ENCODE measurements around the gene SGK1.

The SGK1 gene

DNA sequence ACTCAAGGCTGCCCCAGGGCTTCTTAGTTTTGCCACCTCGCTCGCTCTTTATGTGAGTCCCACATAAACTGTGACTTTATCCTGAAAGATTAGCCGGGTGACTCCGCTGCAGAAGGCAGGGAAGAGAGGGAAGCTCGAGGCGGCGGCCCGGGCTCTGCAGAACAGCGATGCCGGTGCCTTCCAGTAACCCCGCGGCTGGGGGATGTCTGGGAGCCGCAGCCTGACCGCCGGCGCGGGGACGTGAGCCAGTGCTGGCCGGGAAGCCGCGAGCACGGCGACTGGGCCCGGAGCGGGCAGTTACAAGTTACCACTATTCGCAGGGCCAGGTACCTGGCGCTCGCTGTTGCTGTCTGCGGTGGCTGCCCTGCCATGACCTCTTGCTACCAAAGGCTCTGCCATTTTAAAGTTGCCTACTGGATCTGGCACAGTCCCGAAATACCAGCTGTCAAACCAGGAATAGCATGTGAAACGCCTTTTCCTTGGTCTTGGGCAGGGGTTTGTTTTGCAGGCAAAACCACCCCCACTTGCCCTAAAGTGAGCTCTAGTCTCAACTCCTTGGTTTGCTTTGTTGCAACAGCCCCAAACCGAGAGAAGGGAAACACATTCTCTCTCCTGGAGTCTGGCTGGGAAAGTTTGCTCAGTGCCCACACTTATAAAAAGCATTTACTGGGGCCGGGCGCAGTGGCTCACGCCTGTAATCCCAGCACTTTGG is 141.5 kb downstream of the SGK1 start:
- no peak for TF ChIP-seq LEF1 (IDR thresholded peaks at IDR 0.05; ENCODE audit: borderline replicate concordance)
- no peak for TF ChIP-seq ARNT (IDR thresholded peaks at IDR 0.05)
- TF ChIP-seq TARDBP (IDR thresholded peaks at IDR 0.05): no peak
- TF ChIP-seq ZNF384 (IDR thresholded peaks at IDR 0.05): no peak
- no peak for TF ChIP-seq ELF4 (IDR thresholded peaks at IDR 0.05)
- TF ChIP-seq, protein P1, sequence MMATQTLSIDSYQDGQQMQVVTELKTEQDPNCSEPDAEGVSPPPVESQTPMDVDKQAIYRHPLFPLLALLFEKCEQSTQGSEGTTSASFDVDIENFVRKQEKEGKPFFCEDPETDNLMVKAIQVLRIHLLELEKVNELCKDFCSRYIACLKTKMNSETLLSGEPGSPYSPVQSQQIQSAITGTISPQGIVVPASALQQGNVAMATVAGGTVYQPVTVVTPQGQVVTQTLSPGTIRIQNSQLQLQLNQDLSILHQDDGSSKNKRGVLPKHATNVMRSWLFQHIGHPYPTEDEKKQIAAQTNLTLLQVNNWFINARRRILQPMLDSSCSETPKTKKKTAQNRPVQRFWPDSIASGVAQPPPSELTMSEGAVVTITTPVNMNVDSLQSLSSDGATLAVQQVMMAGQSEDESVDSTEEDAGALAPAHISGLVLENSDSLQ (IDR thresholded peaks at IDR 0.05): no peak
- TF ChIP-seq L3MBTL2 (conservative IDR thresholded peaks at IDR 0.05): no peak
- TF ChIP-seq NFRKB (IDR thresholded peaks at IDR 0.05): no peak
- no peak for TF ChIP-seq FOXK2 (IDR thresholded peaks at IDR 0.05)
- ChIA-PET CTCF (interaction anchor here (1.0 to 1.4 kb wide), 2 partner anchors 465 to 647 kb away, joined by 3 to 7 read pairs; no protein-coding TSS in a partner anchor), POLR2A (no interaction called here)
- DNase-seq (ENCODE audit: extremely low spot score): no peak

DNA sequence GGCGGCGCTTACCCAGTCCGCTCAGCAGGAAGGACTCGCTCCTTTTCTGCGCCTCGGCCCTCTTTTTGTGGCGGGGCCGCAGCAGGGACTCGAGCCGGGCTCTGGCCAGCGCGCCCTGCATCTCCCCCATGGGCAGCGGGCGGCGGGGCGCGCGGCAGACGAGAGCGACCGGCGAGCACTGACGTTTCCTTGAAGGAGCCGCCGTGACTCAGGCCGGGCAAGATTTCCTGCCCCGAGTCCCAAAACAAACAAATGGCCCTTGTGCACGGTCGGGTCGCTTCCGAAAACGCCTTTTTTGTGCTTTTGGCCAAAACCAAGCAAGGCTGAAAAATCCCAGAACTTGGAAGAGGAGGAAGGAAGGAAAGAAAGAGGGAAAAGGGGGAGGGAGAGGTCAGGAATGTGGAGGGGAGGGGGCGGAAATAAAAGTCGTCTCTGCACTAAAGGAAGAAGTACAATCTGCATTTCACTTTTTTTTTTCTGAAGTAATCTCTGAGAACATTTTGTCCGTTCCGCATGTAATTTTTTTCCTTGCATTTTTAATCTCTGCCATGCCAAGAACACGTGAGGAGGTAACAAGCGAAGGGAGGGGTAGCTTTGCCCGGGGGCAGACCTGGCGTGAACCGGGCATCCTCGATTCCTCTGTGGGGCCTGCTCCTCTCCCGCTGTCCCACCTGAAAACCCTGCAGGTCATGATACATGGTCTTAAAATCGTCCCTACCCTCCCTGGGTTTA is 142.2 kb downstream of the SGK1 start:
- DNase-seq (ENCODE audit: extremely low spot score): no peak
- no peak for TF ChIP-seq ELF4 (IDR thresholded peaks at IDR 0.05)
- no peak for TF ChIP-seq CTBP1 (IDR thresholded peaks at IDR 0.05; ENCODE audit: borderline replicate concordance)
- TF ChIP-seq L3MBTL2 (conservative IDR thresholded peaks at IDR 0.05): 0 out of 2 replicates have a peak, but pooled peaks have one; percentile 41
- TF ChIP-seq FOXK2 (IDR thresholded peaks at IDR 0.05): no peak
- CTCF ChIA-PET: no interaction called here
- POLR2A ChIA-PET: no interaction called here

DNA sequence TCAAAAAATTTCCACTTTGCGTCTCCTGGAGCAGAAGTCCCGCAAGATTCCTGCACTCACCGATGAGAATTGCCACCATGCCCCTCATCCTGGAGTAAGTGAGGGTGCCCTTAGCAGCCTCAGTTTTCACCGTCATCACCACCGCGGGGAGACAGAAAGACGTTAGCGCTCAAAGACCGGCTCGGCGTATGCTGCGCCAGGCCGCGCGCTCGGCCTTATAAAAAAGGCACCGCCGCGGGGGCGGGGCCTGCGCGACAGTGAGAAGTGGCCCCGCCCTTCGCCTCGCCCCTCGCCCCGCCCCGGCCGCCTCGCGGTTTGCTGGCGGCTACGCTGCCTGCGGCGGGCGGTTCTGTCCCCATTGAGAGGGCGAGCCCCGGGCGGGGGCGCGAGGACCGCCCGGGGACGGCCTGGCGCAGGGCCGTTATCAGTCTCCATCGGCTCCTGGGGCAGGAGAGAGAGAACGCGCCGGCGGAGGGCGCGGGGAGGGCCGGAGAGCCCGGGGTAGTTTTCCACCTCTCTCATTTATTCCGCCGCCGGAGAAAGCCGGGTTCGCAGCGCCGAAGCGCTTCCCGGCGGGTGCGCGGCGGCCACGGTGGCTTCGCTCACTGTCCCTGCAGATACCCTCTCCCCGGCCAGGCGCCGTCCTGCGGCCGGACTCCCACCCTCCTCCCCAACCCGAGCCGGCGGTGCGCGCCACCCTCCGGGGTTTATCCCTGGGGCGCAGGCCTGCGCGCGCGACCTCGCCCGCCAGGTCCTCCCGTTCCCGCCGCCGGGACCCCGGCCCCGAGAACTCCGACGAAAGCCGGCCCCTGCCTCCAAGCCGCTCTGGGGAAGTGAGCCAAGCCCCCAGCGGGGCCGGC is 143.0 kb downstream of the SGK1 start:
- TF ChIP-seq BHLHE40 (IDR thresholded peaks at IDR 0.05; ENCODE audit: borderline replicate concordance) (no peak), FOXA1 (IDR thresholded peaks at IDR 0.05) (no peak), FOXM1 (IDR thresholded peaks at IDR 0.05; ENCODE audit: borderline replicate concordance) (no peak), ZNF384 (IDR thresholded peaks at IDR 0.05) (no peak), TARDBP (IDR thresholded peaks at IDR 0.05) (no peak), LEF1 (IDR thresholded peaks at IDR 0.05; ENCODE audit: borderline replicate concordance) (no peak), HDGF (IDR thresholded peaks at IDR 0.05; ENCODE audit: borderline replicate concordance) (no peak), CTBP1 (IDR thresholded peaks at IDR 0.05; ENCODE audit: borderline replicate concordance) (no peak), SP1 (IDR thresholded peaks at IDR 0.05) (no peak), ARNT (IDR thresholded peaks at IDR 0.05) (no peak)
- TF ChIP-seq, protein P1 (IDR thresholded peaks at IDR 0.05): no peak
- POLR2A ChIA-PET: interaction anchor here (0.6 to 1.2 kb wide), 2 partner anchors 92 to 134 kb away, joined by 3 read pairs; no protein-coding TSS in a partner anchor
- peak; percentile 93 for DNase-seq (ENCODE audit: extremely low spot score)
- CTCF ChIA-PET: interaction anchor here (1.2 to 1.6 kb wide), 2 partner anchors 466 to 648 kb away, joined by 6 to 11 read pairs; no protein-coding TSS in a partner anchor

DNA sequence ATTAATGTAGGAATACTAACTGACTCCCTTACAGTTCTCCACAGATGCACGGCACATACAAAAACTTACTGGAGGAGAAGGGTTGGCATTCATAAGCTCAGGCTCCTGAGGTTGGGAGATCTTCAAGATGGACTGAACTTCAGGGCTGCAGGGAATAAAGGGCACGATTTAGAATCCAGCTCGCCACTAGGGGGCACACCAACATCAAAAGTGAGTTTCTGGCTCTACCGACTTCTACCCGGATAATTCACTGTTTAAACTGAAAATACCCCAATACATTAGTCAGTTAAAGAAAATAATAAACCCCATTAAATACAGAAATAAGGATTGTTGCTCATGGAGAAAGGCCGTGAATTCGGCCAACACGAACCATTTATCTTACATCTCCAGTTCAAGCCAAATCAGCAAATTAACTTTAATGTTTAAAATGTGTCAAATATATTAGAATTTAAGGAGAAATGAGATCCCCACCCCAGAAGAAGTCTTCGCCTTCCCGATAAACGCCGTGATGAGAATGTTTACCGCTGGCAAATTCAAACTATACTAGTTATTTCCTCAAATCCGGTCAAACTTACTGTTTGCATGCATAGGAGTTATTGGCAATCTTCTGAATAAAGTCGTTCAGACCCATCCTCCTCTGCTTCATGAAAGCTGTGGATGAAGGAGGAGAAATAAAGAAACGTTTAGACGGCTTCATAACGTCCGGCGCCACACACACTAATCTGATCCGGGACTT is 143.8 kb downstream of the SGK1 start:
- DNase-seq (ENCODE audit: extremely low spot score): peak; percentile 72
- ChIA-PET CTCF (interaction anchor here (0.6 to 1.6 kb wide), 7 partner anchors 174 to 649 kb away, joined by 3 to 11 read pairs (median 3); no protein-coding TSS in a partner anchor), POLR2A (interaction anchor here (0.6 to 1.2 kb wide), 3 partner anchors 93 to 766 kb away, joined by 3 to 4 read pairs (median 3); no protein-coding TSS in a partner anchor)
- TF ChIP-seq FOXA1 (IDR thresholded peaks at IDR 0.05) (no peak), ELF4 (IDR thresholded peaks at IDR 0.05) (no peak), L3MBTL2 (conservative IDR thresholded peaks at IDR 0.05) (no peak), SP1 (IDR thresholded peaks at IDR 0.05) (no peak), CTBP1 (IDR thresholded peaks at IDR 0.05; ENCODE audit: borderline replicate concordance) (no peak)

DNA sequence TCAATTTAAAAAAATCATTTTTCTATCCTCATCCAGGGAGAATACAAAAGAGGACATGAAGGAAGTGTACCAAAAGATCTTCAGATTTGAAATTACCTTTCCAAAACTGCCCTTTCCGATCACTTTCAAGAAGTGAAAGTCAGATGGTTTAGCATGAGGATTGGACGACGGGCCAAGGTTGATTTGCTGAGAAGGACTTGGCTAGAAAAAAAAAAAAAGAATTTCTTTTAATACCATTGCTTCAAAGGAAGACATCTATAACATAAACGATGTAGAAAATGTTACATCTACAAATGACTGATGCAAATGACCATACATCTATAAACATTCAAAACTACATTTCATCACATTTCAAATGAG is 144.6 kb downstream of the SGK1 start:
- CTCF ChIA-PET: interaction anchor here (0.6 to 1.6 kb wide), 7 partner anchors 175 to 650 kb away, joined by 3 to 11 read pairs (median 3); no protein-coding TSS in a partner anchor
- DNase-seq (ENCODE audit: extremely low spot score): no peak
- POLR2A ChIA-PET: interaction anchor here (1.2 kb wide), 1 partner anchor 136 kb away, joined by 3 read pairs; no protein-coding TSS in a partner anchor

DNA sequence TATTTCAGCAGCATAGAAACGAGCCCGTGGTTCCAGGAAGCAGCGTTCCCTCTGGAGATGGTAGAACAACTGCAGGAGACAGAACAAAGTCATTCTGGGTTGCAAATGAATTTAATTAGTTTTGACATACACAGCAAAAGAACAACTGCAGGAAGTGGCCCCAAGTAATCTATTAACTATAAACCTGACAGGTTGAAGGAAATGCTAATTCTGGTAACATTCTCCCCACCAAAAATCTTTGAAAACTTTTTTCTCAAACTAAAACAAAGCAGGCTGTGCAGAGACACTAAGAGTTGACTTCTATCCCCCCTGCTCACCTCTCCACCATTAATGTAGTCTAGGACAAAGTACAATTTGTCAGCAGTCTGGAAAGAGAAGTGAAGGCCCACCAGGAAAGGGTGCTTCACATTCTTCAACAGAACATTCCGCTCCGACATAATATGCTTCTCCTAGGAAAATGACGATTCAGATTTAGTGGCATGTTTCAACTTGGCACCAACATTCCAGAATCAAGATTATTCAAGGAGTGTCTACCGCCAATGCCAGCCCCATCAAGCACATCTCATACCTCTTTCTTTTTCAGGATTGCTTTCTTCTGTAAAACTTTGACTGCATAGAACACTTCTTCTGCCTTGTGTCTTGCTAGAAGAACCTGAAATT is 145.1 kb downstream of the SGK1 start:
- DNase-seq (ENCODE audit: extremely low spot score): no peak
- no peak for TF ChIP-seq ZNF384 (IDR thresholded peaks at IDR 0.05)
- TF ChIP-seq, protein P1 (IDR thresholded peaks at IDR 0.05): no peak
- no peak for TF ChIP-seq BHLHE40 (IDR thresholded peaks at IDR 0.05; ENCODE audit: borderline replicate concordance)
- TF ChIP-seq CTBP1 (IDR thresholded peaks at IDR 0.05; ENCODE audit: borderline replicate concordance): no peak
- TF ChIP-seq FOXA1 (IDR thresholded peaks at IDR 0.05): no peak
- TF ChIP-seq SUZ12 (IDR thresholded peaks at IDR 0.05): no peak
- no peak for TF ChIP-seq LEF1 (IDR thresholded peaks at IDR 0.05; ENCODE audit: borderline replicate concordance)
- no peak for TF ChIP-seq FOXK2 (IDR thresholded peaks at IDR 0.05)
- no peak for TF ChIP-seq ELF4 (IDR thresholded peaks at IDR 0.05)
- TF ChIP-seq SP1 (IDR thresholded peaks at IDR 0.05): no peak
- no peak for TF ChIP-seq HDGF (IDR thresholded peaks at IDR 0.05; ENCODE audit: borderline replicate concordance)
- TF ChIP-seq ARNT (IDR thresholded peaks at IDR 0.05): no peak
- TF ChIP-seq NFRKB (IDR thresholded peaks at IDR 0.05): no peak
- no peak for TF ChIP-seq L3MBTL2 (conservative IDR thresholded peaks at IDR 0.05)
- TF ChIP-seq TARDBP (IDR thresholded peaks at IDR 0.05): no peak
- TF ChIP-seq FOXM1 (IDR thresholded peaks at IDR 0.05; ENCODE audit: borderline replicate concordance): no peak
- ChIA-PET POLR2A (no interaction called here), CTCF (no interaction called here)

More for the DNA sequence above, 144.6 kb downstream of the SGK1 start:
- no peak for TF ChIP-seq BHLHE40 (IDR thresholded peaks at IDR 0.05; ENCODE audit: borderline replicate concordance)

Measured in HEK293T (cell line).